ENCODE measurements around the gene PRRT2.
A peak's percentile ranks its signal among the peaks of the same experiment; 100 is the strongest.

PRRT2 gene

DNA sequence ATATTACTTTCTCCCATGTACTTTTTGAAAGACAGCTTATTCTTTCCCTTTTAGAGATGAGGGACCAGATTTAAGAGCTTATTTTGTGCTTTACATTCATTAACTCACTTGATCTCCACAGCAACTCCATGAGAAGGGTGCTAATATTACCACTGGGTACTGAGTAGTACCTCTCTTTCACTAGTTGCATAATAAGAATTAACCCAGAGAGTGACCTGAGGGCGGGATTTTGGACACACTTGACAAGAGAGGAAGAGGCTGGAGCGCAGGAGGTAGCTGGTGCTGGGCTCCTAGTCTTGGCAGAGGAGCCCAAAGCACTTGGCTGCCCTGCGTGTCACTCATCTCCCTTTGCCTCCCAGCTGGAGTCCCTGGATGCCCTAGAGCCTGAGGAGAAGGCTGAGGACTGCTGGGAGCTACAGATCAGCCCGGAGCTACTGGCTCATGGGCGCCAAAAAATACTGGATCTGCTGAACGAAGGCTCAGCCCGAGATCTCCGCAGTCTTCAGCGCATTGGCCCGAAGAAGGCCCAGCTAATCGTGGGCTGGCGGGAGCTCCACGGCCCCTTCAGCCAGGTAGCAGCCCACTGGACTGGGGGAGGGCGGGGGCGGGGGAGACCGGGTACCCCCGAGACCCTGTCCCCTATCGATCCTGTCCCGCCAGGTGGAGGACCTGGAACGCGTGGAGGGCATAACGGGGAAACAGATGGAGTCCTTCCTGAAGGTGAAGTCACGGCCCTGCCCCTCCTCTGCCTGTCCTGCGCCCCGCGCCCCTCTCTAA is 7.3 kb upstream of the PRRT2 start:
- Histone ChIP-seq H3K27me3 (replicated peaks; ENCODE audit: insufficient read depth, low read length) (no peaks in the 10 kb centered on the region), H4K20me1 (ENCODE audit: insufficient read depth, low read length) (no peaks in the 10 kb centered on the region), H3K4me1 (ENCODE audit: low read length) (peaks cover 27% of the 10 kb centered on the region), H3K9me3 (replicated peaks; ENCODE audit: insufficient read depth, low read length) (no peaks in the 10 kb centered on the region), H2AFZ (ENCODE audit: low read length) (peak overlapping the region; percentile 46; the same call in 1 of the 2 replicates), H3K4me3 (ENCODE audit: low read length) (peak overlapping the region; percentile 86), H3K4me2 (ENCODE audit: low read depth, low read length) (peak overlapping the region; percentile 84), H3F3A (ENCODE audit: insufficient read depth, low read length) (peaks cover 47% of the 10 kb centered on the region), H3K36me3 (replicated peaks; ENCODE audit: insufficient read depth, low read length) (peaks cover 2% of the 10 kb centered on the region; the same call in 1 of the 2 replicates), H3K9ac (ENCODE audit: low read length) (peak overlapping the region; percentile 90), H3K79me2 (ENCODE audit: low read length) (peaks cover 25% of the 10 kb centered on the region), H3K9me2 (replicated peaks; ENCODE audit: insufficient read depth, low read length) (no peaks in the 10 kb centered on the region), H3K27ac (ENCODE audit: low read length) (peak overlapping the region; percentile 83)
- DNase-seq, result peak; percentile 54
- TF ChIP-seq CTCF (IDR thresholded peaks at IDR 0.05; ENCODE audit: low read length), result no peak
- TF ChIP-seq EZH2phosphoT487 (IDR thresholded peaks at IDR 0.05; ENCODE audit: low read length), result no peak
- no peak for TF ChIP-seq EZH2 (optimal IDR thresholded peaks at IDR 0.05; ENCODE audit: low read depth, low read length)

- Histone ChIP-seq H3F3A (ENCODE audit: insufficient read depth, low read length) (peaks cover 55% of the 10 kb centered on the region), H3K4me2 (ENCODE audit: low read depth, low read length) (peak overlapping the region; percentile 84), H3K9me2 (replicated peaks; ENCODE audit: insufficient read depth, low read length) (no peaks in the 10 kb centered on the region), H3K27me3 (replicated peaks; ENCODE audit: insufficient read depth, low read length) (no peaks in the 10 kb centered on the region), H3K9ac (ENCODE audit: low read length) (peak overlapping the region; percentile 90), H3K9me3 (replicated peaks; ENCODE audit: insufficient read depth, low read length) (no peaks in the 10 kb centered on the region), H3K36me3 (replicated peaks; ENCODE audit: insufficient read depth, low read length) (no peaks in the 10 kb centered on the region; the same call in 1 of the 2 replicates), H4K20me1 (ENCODE audit: insufficient read depth, low read length) (no peaks in the 10 kb centered on the region), H3K27ac (ENCODE audit: low read length) (peak overlapping the region; percentile 83), H3K4me3 (ENCODE audit: low read length) (peak overlapping the region; percentile 86), H3K79me2 (ENCODE audit: low read length) (peaks cover 32% of the 10 kb centered on the region), H3K4me1 (ENCODE audit: low read length) (peaks cover 35% of the 10 kb centered on the region), H2AFZ (ENCODE audit: low read length) (peak overlapping the region; percentile 56; the same call in 1 of the 2 replicates)
- DNase-seq, result peak; percentile 97
- TF ChIP-seq EZH2 (optimal IDR thresholded peaks at IDR 0.05; ENCODE audit: low read depth, low read length) (no peak), CTCF (IDR thresholded peaks at IDR 0.05; ENCODE audit: low read length) (no peak), EZH2phosphoT487 (IDR thresholded peaks at IDR 0.05; ENCODE audit: low read length) (no peak)
These were observed 6.5 kb upstream of the PRRT2 start for GRCh38 chr16:29805232-29806098.

GRCh38 chr16:29806099-29806579 is 5.9 kb upstream of the PRRT2 start, which contains the start of gene MAZ:
TSS of gene MAZ (plus strand) at chr16:29806529. CDS start at chr16:29806702, 173 bp downstream.
- Histone ChIP-seq H3K4me3 (ENCODE audit: low read length) (peak within 1 kb of the TSS; percentile 86), H3K4me1 (ENCODE audit: low read length) (peaks cover 41% of the 10 kb centered on the region), H2AFZ (ENCODE audit: low read length) (0 out of 2 replicates have a peak within 1 kb of the TSS, but pooled peaks have one; percentile 56), H3K27me3 (replicated peaks; ENCODE audit: insufficient read depth, low read length) (no peaks in the 10 kb centered on the region), H3F3A (ENCODE audit: insufficient read depth, low read length) (peaks cover 61% of the 10 kb centered on the region), H3K27ac (ENCODE audit: low read length) (peak within 1 kb of the TSS; percentile 95), H4K20me1 (ENCODE audit: insufficient read depth, low read length) (no peaks in the 10 kb centered on the region), H3K79me2 (ENCODE audit: low read length) (peaks cover 32% of the 10 kb centered on the region), H3K9me2 (replicated peaks; ENCODE audit: insufficient read depth, low read length) (no peaks in the 10 kb centered on the region), H3K9ac (ENCODE audit: low read length) (peak within 1 kb of the TSS; percentile 95), H3K36me3 (replicated peaks; ENCODE audit: insufficient read depth, low read length) (no peaks in the 10 kb centered on the region; the same call in 1 of the 2 replicates), H3K4me2 (ENCODE audit: low read depth, low read length) (peak within 1 kb of the TSS; percentile 77), H3K9me3 (replicated peaks; ENCODE audit: insufficient read depth, low read length) (no peaks in the 10 kb centered on the region)
- TF ChIP-seq CTCF (IDR thresholded peaks at IDR 0.05; ENCODE audit: low read length) (no peak), EZH2phosphoT487 (IDR thresholded peaks at IDR 0.05; ENCODE audit: low read length) (no peak), EZH2 (optimal IDR thresholded peaks at IDR 0.05; ENCODE audit: low read depth, low read length) (no peak)
- peak; percentile 84 for DNase-seq
